GM21526 (cell line): ENCODE results near the gene GPAT3.
"Not testable (repeated sequence)": the region's sequence is repeated elsewhere in the genome, so short reads cannot be mapped to it uniquely, and the experiment has no call there.

ENCODE experiments used
- ATAC-seq: cut with Tn5 transposase; IDR thresholded peaks from one replicate; pipeline ENCODE4 v1.9.1; 2021; ENCODE audit warnings: moderate library complexity; ENCODE audit not compliant: unreplicated experiment, low FRiP score

The GPAT3 gene

GRCh38 chr4:83591056-83591455 is 55.1 kb downstream of the GPAT3 start:
- no peak for ATAC-seq

- ATAC-seq = no peak
These were observed 55.8 kb downstream of the GPAT3 start for GRCh38 chr4:83591730-83592129.

GRCh38 chr4:83599183-83599582 is 63.3 kb downstream of the GPAT3 start:
- ATAC-seq = peak; percentile 82

GRCh38 chr4:83603129-83603528 is 67.2 kb downstream of the GPAT3 start:
- no peak for ATAC-seq

GRCh38 chr4:83604321-83604720 is 68.4 kb downstream of the GPAT3 start:
- ATAC-seq = no peak

- ATAC-seq = no peak
These were observed 69.3 kb downstream of the GPAT3 start for GRCh38 chr4:83605210-83605609.

GRCh38 chr4:83605744-83606172 is 69.8 kb downstream of the GPAT3 start:
- no peak for ATAC-seq

- no peak for ATAC-seq
These were observed 70.6 kb downstream of the GPAT3 start for GRCh38 chr4:83606460-83606859.

- no peak for ATAC-seq
These were observed 71.0 kb downstream of the GPAT3 start for GRCh38 chr4:83606898-83607297.

- no peak for ATAC-seq
These were observed 73.5 kb downstream of the GPAT3 start for GRCh38 chr4:83609365-83609764.

GRCh38 chr4:83610729-83611128 is 74.8 kb downstream of the GPAT3 start:
- ATAC-seq = no peak

GRCh38 chr4:83613023-83613422 is 77.1 kb downstream of the GPAT3 start:
- ATAC-seq = no peak

GRCh38 chr4:83613994-83614393 is 78.1 kb downstream of the GPAT3 start:
- no peak for ATAC-seq

- no peak for ATAC-seq
These were observed 80.3 kb downstream of the GPAT3 start for GRCh38 chr4:83616252-83616651.

GRCh38 chr4:83617371-83618035 is 81.6 kb downstream of the GPAT3 start:
- no peak for ATAC-seq

- no peak for ATAC-seq
These were observed 82.5 kb downstream of the GPAT3 start for GRCh38 chr4:83618431-83618830.

- no peak for ATAC-seq
These were observed 83.2 kb downstream of the GPAT3 start for GRCh38 chr4:83618991-83619645.

- not testable (repeated sequence) for ATAC-seq
These were observed 86.2 kb downstream of the GPAT3 start for GRCh38 chr4:83622127-83622526.

- no peak for ATAC-seq
These were observed 89.9 kb downstream of the GPAT3 start for GRCh38 chr4:83625821-83626220.

GRCh38 chr4:83626245-83626836 is 90.4 kb downstream of the GPAT3 start:
- ATAC-seq = no peak

GRCh38 chr4:83629945-83630721 is 94.2 kb downstream of the GPAT3 start:
- no peak for ATAC-seq
